ENCODE data around the gene RSPH3.
"Not testable (repeated sequence)": the region's sequence is repeated elsewhere in the genome, so short reads cannot be mapped to it uniquely, and the experiment has no call there.

Gene RSPH3

GRCh38 chr6:158960026-158960425, 40.0 kb downstream of the RSPH3 start:
- TF ChIP-seq CTCF (IDR thresholded peaks at IDR 0.05; ENCODE audit: low read depth, low read length): no peak
- H3K9me3 ChIP-seq: no peaks in the 10 kb centered on the region
- DNase-seq: no peak
- H3K4me1 ChIP-seq: no peaks in the 10 kb centered on the region
- no peaks in the 10 kb centered on the region for H3K36me3 ChIP-seq
- no peaks in the 10 kb centered on the region for H3K27me3 ChIP-seq
- H3K4me3 ChIP-seq (ENCODE audit: low read depth, low read length): no peak overlapping the region

- no peaks in the 10 kb centered on the region for H3K27me3 ChIP-seq
- H3K4me3 ChIP-seq (ENCODE audit: low read depth, low read length): no peak overlapping the region
- H3K4me1 ChIP-seq: no peaks in the 10 kb centered on the region
- DNase-seq: no peak
- no peaks in the 10 kb centered on the region for H3K9me3 ChIP-seq
- H3K36me3 ChIP-seq: no peaks in the 10 kb centered on the region
- no peak for TF ChIP-seq CTCF (IDR thresholded peaks at IDR 0.05; ENCODE audit: low read depth, low read length)
These were observed 40.5 kb downstream of the RSPH3 start for GRCh38 chr6:158959552-158959951.

- no peaks in the 10 kb centered on the region for H3K27me3 ChIP-seq
- no peak for DNase-seq
- H3K4me3 ChIP-seq (ENCODE audit: low read depth, low read length): no peak overlapping the region
- no peak for TF ChIP-seq CTCF (IDR thresholded peaks at IDR 0.05; ENCODE audit: low read depth, low read length)
- H3K4me1 ChIP-seq: no peaks in the 10 kb centered on the region
- H3K9me3 ChIP-seq: no peaks in the 10 kb centered on the region
- H3K36me3 ChIP-seq: no peaks in the 10 kb centered on the region
These were observed 41.3 kb downstream of the RSPH3 start for GRCh38 chr6:158958504-158959386.

- no peak for DNase-seq
- Histone ChIP-seq H3K27me3 (no peaks in the 10 kb centered on the region), H3K4me1 (no peaks in the 10 kb centered on the region), H3K4me3 (ENCODE audit: low read depth, low read length) (no peak overlapping the region), H3K9me3 (no peaks in the 10 kb centered on the region), H3K36me3 (no peaks in the 10 kb centered on the region)
- no peak for TF ChIP-seq CTCF (IDR thresholded peaks at IDR 0.05; ENCODE audit: low read depth, low read length)
These were observed 44.7 kb downstream of the RSPH3 start for GRCh38 chr6:158955255-158955654.

- Histone ChIP-seq H3K36me3 (no peaks in the 10 kb centered on the region), H3K27me3 (no peaks in the 10 kb centered on the region), H3K4me1 (no peaks in the 10 kb centered on the region), H3K4me3 (ENCODE audit: low read depth, low read length) (no peak overlapping the region), H3K9me3 (no peaks in the 10 kb centered on the region)
- no peak for DNase-seq
- TF ChIP-seq CTCF (IDR thresholded peaks at IDR 0.05; ENCODE audit: low read depth, low read length): no peak
These were observed 45.2 kb downstream of the RSPH3 start for GRCh38 chr6:158954753-158955152.

GRCh38 chr6:158952011-158952410, 48.0 kb downstream of the RSPH3 start:
- not testable (repeated sequence) for H3K4me3 ChIP-seq (ENCODE audit: low read depth, low read length); H3K27me3 ChIP-seq; H3K4me1 ChIP-seq; H3K36me3 ChIP-seq; H3K9me3 ChIP-seq; DNase-seq

- not testable (repeated sequence) for H3K4me1 ChIP-seq, DNase-seq
These were observed 48.4 kb downstream of the RSPH3 start for GRCh38 chr6:158951565-158951964.

More at GRCh38 chr6:158951565-158951964, 48.4 kb downstream of the RSPH3 start:
- H3K4me3 ChIP-seq (ENCODE audit: low read depth, low read length); H3K36me3 ChIP-seq; H3K9me3 ChIP-seq; H3K27me3 ChIP-seq: not testable (repeated sequence)
